Bladder microvascular endothelial cell (primary cell): ENCODE data around the gene FOXJ3. TPM values are rescaled to one million over a fixed set of nuclear protein-coding genes. Genes with fewer than 3 reads are reported as not detected.

ENCODE experiments used
- total RNA-seq: library from RNA; depleted of rRNA; stranded (reverse); fragments of >200 nt; gene quantifications from 2 replicates; pipeline ENCODE4 v1.2.3, GENCODE V29; 2014

FOXJ3 gene
- total RNA-seq = 13.4 and 41.2 TPM in 2 replicates

DNA sequence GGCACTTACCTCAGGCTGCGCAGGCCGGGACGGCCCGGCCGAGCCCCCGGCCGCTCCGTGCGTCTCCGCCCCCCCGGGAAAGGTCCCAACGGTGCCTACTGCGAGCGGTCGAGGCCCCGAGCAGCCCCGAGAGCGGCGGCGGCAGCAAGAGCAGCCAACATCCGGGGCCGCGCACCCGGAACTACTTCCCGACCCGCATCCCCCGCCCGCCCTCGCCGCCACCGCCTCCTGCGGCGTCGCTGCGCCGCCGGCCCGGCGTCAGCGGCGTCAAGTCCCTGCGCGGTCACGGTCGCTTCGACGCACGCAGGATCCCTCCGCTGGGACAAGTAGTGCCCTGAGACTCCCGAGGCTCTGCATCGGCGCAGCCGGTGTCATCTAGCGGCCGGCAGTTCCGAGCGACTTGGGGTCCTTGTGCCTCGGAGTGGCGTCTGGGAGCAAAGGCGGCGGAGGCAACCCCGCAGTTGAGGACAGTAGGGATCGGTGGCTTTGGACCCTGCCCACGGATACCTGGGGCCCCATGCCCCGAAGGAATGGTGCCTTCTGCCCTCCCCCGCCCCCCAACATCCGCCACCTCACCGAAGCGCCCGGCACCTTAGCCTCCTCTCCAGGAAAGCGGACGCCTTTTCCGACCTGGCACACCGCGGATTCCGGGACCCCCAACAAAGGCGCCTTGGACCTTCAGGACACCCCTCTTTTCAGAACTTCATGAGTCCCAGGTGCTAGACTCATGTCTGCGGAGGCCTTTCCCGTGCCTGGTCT, at the start of gene FOXJ3:
TSS of gene FOXJ3 (minus strand) at position 186 of the 759 bp plus-strand sequence. CDS start 24,142 bp downstream, outside the sequence.

DNA sequence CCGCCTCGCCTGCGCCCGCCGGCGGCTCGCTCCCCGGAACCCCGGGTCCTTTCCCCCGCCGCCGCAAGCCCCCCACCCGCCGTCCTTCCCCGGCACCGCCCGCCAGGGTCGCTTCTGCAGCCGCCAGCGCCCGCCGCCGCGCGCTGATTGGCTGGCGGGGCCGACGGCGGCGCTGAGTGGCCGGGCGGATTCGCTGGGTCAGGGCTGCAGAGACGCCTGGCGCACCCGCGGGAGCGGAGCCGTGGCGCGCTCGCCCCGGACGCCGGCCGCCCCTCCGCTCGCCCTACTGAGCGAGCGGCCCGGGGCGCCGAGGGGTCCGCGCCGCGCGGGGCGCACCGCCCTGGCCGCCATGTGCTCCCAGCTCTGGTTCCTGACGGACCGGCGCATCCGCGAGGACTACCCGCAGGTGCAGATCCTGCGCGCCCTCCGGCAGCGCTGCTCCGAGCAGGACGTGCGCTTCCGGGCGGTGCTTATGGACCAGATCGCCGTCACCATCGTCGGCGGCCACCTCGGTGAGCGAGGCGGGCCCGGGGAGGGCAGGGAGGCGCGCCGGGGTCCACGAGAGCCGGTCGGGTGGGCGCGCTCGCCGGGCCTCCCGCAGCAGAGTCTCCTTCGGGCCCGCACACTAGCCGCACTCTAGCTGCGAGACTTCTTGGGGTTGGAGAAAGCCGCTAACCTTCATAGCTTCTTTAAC, 45.7 kb upstream of the FOXJ3 start, which contains the start of gene RIMKLA:
TSS of gene RIMKLA (plus strand) at position 207 of the 694 bp plus-strand sequence. CDS start at position 350, 143 bp downstream.

DNA sequence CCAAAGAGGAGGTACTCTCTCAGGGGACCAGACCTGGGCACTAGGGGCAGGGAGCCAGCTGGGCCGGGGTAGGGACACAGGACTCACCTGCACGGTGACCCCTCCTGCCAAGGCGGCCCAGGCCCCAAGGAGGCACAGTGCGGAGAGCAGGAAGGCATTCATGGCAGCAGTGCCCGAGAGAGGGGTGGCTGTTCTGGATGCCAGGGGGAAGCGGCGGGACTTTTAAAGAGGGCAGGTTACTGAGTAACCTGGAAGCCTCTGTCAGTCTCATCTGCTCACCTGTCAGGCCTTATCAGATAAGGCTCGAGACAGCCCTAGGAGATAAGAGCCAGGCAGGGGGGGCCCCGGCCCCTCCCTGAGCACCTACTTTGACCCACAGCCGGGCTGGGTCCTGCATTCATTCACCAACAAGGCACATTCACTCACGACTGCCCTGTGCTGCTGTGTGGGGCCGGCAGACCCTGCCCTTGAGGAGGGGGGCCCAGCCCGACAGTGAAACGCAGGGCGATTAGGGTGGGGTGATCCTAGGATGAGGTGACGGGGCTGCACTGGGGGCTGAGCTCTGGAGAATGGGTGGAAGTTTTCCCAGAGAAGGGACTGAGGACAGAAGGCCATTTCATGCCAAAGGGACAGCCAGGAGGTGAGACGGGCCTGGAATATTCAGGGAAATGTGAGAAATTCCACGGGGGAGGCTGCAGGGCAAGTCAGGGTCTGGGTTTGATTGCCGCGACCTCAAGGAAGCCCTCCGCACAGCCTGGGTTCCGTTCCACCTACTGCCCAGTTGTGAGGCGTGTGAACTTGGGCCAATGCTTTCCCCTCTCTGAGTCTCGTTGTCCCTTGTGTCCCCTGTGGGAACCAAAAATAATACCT, 170.2 kb downstream of the FOXJ3 start, which contains the start of gene GUCA2A:
TSS of gene GUCA2A (minus strand) at position 195 of the 870 bp plus-strand sequence. CDS start at position 162, 33 bp downstream.

DNA sequence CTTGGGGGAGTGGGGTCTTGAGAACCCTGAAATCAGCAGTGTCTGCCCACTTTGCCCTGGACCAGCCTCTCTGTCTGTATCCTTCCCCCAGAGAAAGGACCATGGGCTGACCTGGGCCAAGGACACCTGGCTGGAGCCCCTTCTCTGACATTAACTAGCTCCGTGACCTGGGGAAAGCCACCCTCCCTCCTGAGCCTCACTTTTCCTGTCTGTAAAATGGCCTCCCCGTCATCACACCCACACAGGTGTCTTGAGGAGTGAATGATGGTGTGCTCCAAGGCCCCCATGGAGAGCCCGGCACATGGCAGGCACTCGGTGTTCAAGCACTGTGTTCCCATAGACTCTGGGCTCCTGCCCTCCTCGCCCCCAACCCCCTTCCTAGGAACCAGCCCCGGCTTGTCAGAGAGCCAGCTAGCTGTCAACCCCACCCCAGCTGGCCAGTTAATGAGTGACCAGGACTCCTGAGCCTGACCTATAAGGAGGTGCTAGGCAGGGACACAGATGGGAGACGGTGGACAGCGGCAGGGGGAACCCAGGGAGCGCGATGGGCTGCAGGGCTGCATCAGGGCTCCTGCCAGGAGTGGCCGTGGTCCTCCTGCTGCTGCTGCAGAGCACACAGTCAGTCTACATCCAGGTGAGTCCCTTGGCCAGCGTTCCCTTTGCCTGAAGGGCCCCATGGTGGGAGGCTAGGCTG, 182.0 kb downstream of the FOXJ3 start, which contains the start of gene GUCA2B:
TSS of gene GUCA2B (plus strand) at position 504 of the 694 bp plus-strand sequence. CDS start at position 545, 41 bp downstream.

Other genes with a start within 250 kb of the FOXJ3 start
- gene GUCA2B, start 181.8 kb downstream of the FOXJ3 start, total RNA-seq = not detected in 2 replicates
- not detected in 2 replicates for gene GUCA2A, start 170.5 kb downstream of the FOXJ3 start, total RNA-seq
- under 0.01 and 0.06 TPM in 2 replicates for gene RIMKLA, start 45.6 kb upstream of the FOXJ3 start, total RNA-seq
- 0.32 and 0.63 TPM in 2 replicates for gene ZMYND12, start 120.8 kb upstream of the FOXJ3 start, total RNA-seq
- gene PPCS, start 121.3 kb upstream of the FOXJ3 start, total RNA-seq = 18.6 and 24.1 TPM in 2 replicates
- gene CCDC30, start 128.1 kb upstream of the FOXJ3 start, total RNA-seq = 0.32 and 1.1 TPM in 2 replicates